A549 (cell line): Measurements from ENCODE around the gene MYO15A. TPM values are rescaled to one million over a fixed set of nuclear protein-coding genes. Genes with fewer than 3 reads are reported as not detected.

Experiments used
- ATAC-seq, 2 experiments: fragments of 200-7000 bp in 1 of 2; fragments of >200 bp in 1 of 2; cut with Nextera tagmentation in 1 of 2; cut with Tn5 transposase in 1 of 2; 3 replicates each; pipeline versions ENCODE4 v1.8.0 to v1.9.1; 2018 to 2020; ENCODE audit warnings: mild to moderate bottlenecking in 1 of 2, moderate library complexity in 1 of 2
- CTCF ChIA-PET: fragments of 300-600 bp; sonication (Branson Sonifier 250); formaldehyde crosslinking; extraction: SDS; loops from one replicate; lab custom pipeline; 2021; ENCODE audit warnings: antibody characterized with exemption, inconsistent platforms; lab: Yijun Ruan, JAX
- POLR2A ChIA-PET: fragments of 350-600 bp; formaldehyde crosslinking; extraction: SDS; loops from one replicate; lab custom pipeline; 2021; ENCODE audit warnings: antibody characterized with exemption, inconsistent platforms; lab: Yijun Ruan, JAX
- DNase-seq, 2 experiments: peaks; one replicate each; pipeline versions ENCODE4 v3.0.0 to v3.0.0-alpha.2; 2011 to 2016; ENCODE audit warnings: low read depth in 1 of 2, low spot score in 1 of 2
- FAIRE-seq: peaks from 2 replicates; lab custom pipeline; 2011; peaks lifted over from hg19 to GRCh38; lab: Jason Lieb, UNC
- H3K27ac ChIP-seq, 2 experiments: fragments of >200 bp; sonication (Bioruptor Twin); formaldehyde crosslinking; 3 replicates each; pipeline ENCODE4 v1.5.1; 2016 to 2017
- H3K4me1 ChIP-seq: fragments of >200 bp; sonication (Bioruptor Twin); formaldehyde crosslinking; 3 replicates; pipeline ENCODE4 v1.6.1; 2016
- H3K4me2 ChIP-seq: fragments of >200 bp; sonication (Bioruptor Twin); formaldehyde crosslinking; 3 replicates; pipeline ENCODE4 v1.6.1; 2016
- H3K4me3 ChIP-seq: fragments of >200 bp; sonication (Bioruptor Twin); formaldehyde crosslinking; 3 replicates; pipeline ENCODE4 v1.5.1; 2016
- H3K9me3 ChIP-seq: fragments of >200 bp; sonication (Bioruptor Twin); formaldehyde crosslinking; 3 replicates; pipeline ENCODE4 v1.6.1; 2016
- BCL3 ChIP-seq: fragments of >200 bp; sonication (Bioruptor Twin); formaldehyde crosslinking; IDR thresholded peaks from 3 replicates; pipeline ENCODE4 v1.6.1; 2016
- CBX8 ChIP-seq: fragments of 200-600 bp; sonication (generic); IDR thresholded peaks from 2 replicates; pipeline ENCODE4 v1.6.1; 2016
- EHMT2 ChIP-seq: fragments of 200-600 bp; sonication (generic); IDR thresholded peaks from 2 replicates; pipeline ENCODE4 v1.6.1; 2016; ENCODE audit warnings: antibody characterized with exemption, low read depth, mild to moderate bottlenecking, moderate library complexity
- ESRRA ChIP-seq: fragments of 150-350 bp; IDR thresholded peaks from 2 replicates; pipeline ENCODE4 v1.6.1; 2014; ENCODE audit warnings: mild to moderate bottlenecking, low read length, borderline replicate concordance
- FOSL2 ChIP-seq, 2 experiments: fragments of 450-650 bp in 1 of 2; fragments of >200 bp in 1 of 2; sonication (Bioruptor Twin) in 1 of 2; formaldehyde crosslinking; IDR thresholded peaks; 2 replicates each; pipeline versions ENCODE4 v1.5.0 to v1.6.1; 2016 to 2020; ENCODE audit warnings: mild to moderate bottlenecking in 1 of 2, moderate library complexity in 1 of 2
- HOXA7 ChIP-seq: fragments of 250-450 bp; sonication (Bioruptor Pico); IDR thresholded peaks from 2 replicates; pipeline ENCODE4 v1.5.0; 2020; ENCODE audit warnings: mild to moderate bottlenecking, moderate library complexity
- HOXB5 ChIP-seq: fragments of 250-450 bp; sonication (Bioruptor Pico); IDR thresholded peaks from 2 replicates; pipeline ENCODE4 v1.5.0; 2020; ENCODE audit warnings: mild to moderate bottlenecking, moderate library complexity
- KDM1A ChIP-seq: fragments of 200-600 bp; sonication (generic); IDR thresholded peaks from 2 replicates; pipeline ENCODE4 v1.6.1; 2016; ENCODE audit warnings: low read depth, mild to moderate bottlenecking
- MAFK ChIP-seq: fragments of 450-650 bp; IDR thresholded peaks from 2 replicates; pipeline ENCODE4 v1.6.1; 2014; ENCODE audit not compliant: partially characterized antibody
- NPAS2 ChIP-seq: fragments of 250-450 bp; sonication (Bioruptor Pico); IDR thresholded peaks from 2 replicates; pipeline ENCODE4 v1.8.0; 2022; ENCODE audit warnings: mild to moderate bottlenecking, moderate library complexity, borderline replicate concordance
- NR3C1 ChIP-seq: fragments of >200 bp; sonication (Bioruptor Twin); formaldehyde crosslinking; IDR thresholded peaks from 3 replicates; pipeline ENCODE4 v1.6.1; 2017
- PHF8 ChIP-seq: fragments of 200-600 bp; sonication (generic); IDR thresholded peaks from 2 replicates; pipeline ENCODE4 v1.6.1; 2016; ENCODE audit warnings: low read depth, mild to moderate bottlenecking, antibody characterized with exemption, moderate library complexity, borderline replicate concordance
- RARB ChIP-seq: fragments of 250-450 bp; sonication (Bioruptor Pico); IDR thresholded peaks from 2 replicates; pipeline ENCODE4 v1.8.0; 2021; ENCODE audit warnings: mild to moderate bottlenecking, moderate library complexity
- RCOR1 ChIP-seq: fragments of 150-350 bp; IDR thresholded peaks from 2 replicates; pipeline ENCODE4 v1.6.1; 2014; ENCODE audit warnings: antibody characterized with exemption, low read length, low read depth
- REST ChIP-seq: fragments of 200-600 bp; sonication (generic); IDR thresholded peaks from 2 replicates; pipeline ENCODE4 v1.6.1; 2016; ENCODE audit warnings: antibody characterized with exemption, mild to moderate bottlenecking, moderate library complexity
- RNF2 ChIP-seq: fragments of 200-600 bp; sonication (generic); IDR thresholded peaks from 2 replicates; pipeline ENCODE4 v1.6.1; 2016; ENCODE audit warnings: low read depth, mild to moderate bottlenecking, antibody characterized with exemption, moderate library complexity, borderline replicate concordance
- TFCP2L1 ChIP-seq: fragments of 250-450 bp; sonication (Bioruptor Pico); IDR thresholded peaks from 2 replicates; pipeline ENCODE4 v1.5.0; 2021; ENCODE audit warnings: mild to moderate bottlenecking
- ZFP36 ChIP-seq: fragments of 450-650 bp; IDR thresholded peaks from 2 replicates; pipeline ENCODE4 v1.6.1; 2014; ENCODE audit warnings: borderline replicate concordance; ENCODE audit not compliant: partially characterized antibody
- ZNF302 ChIP-seq: fragments of 250-450 bp; sonication (Bioruptor Pico); IDR thresholded peaks from 2 replicates; pipeline ENCODE4 v1.9.0; 2021; ENCODE audit warnings: inconsistent platforms, mild to moderate bottlenecking, moderate library complexity
- WGBS: methylation state at CpG from one replicate; pipeline ENCODE4 v1.1.6; 2017; ENCODE audit errors: missing lambda C conversion rate; 5-methylcytosine and 5-hydroxymethylcytosine counted together
- polyA plus RNA-seq, 4 experiments: library from polyadenylated mRNA; depleted of rRNA in 3 of 4; stranded (reverse); fragments of >200 nt; fragmentation: RNase III in 1 of 4; extraction: RNeasy Plus Mini Kit Qiagen cat#74134 plus additional on column Dnase treatment in 1 of 4; gene quantifications; 2 replicates in 3 of 4; 3 replicates in 1 of 4; pipeline ENCODE4 v1.2.3, GENCODE V29; 2011 to 2017
- TF ChIP-seq, protein P1 (sequence below): IDR thresholded peaks from 2 replicates; pipeline ENCODE4 v1.6.1; 2012
- TF ChIP-seq, protein P2 (sequence below): fragments of 250-450 bp; sonication (Bioruptor Pico); IDR thresholded peaks from 2 replicates; pipeline ENCODE4 v1.5.0; 2021; ENCODE audit warnings: mild to moderate bottlenecking, moderate library complexity, borderline replicate concordance

The MYO15A gene
- polyA plus RNA-seq, 2 of the 4 experiments (the other 2 are of a cell fraction), result 0.22 to 0.26 TPM

GRCh38 chr17:18065546-18065945 lies 43.0 kb upstream of the MYO15A start:
- no peak for ATAC-seq
- POLR2A ChIA-PET, result no interaction called here

GRCh38 chr17:18066866-18067265 lies 41.7 kb upstream of the MYO15A start:
- ChIA-PET CTCF (interaction anchor here (0.6 to 1.4 kb wide), 2 partner anchors 9 to 435 kb away, joined by 3 read pairs; no protein-coding TSS in a partner anchor), POLR2A (no interaction called here)
- H3K4me1 ChIP-seq, result peaks cover 5% of the 10 kb centered on the region; the same call in 1 of the 3 replicates
- DNase-seq (no peak), FAIRE-seq (no peak), ATAC-seq (no peak)
- no peaks in the 10 kb centered on the region for H3K9me3 ChIP-seq
- H3K27ac ChIP-seq, result no peak overlapping the region
- 88% methylated on average over 4 of the region's 4 CpGs for WGBS
- H3K4me2 ChIP-seq, result no peak overlapping the region
- TF ChIP-seq CBX8, result no peak
- no peak for TF ChIP-seq FOSL2 (IDR thresholded peaks at IDR 0.05)
- no peak for TF ChIP-seq FOSL2 (CRISPR knock-in tag; IDR thresholded peaks at IDR 0.05)
- TF ChIP-seq RARB (CRISPR knock-in tag), result no peak
- TF ChIP-seq ESRRA, result no peak
- TF ChIP-seq, protein P1, sequence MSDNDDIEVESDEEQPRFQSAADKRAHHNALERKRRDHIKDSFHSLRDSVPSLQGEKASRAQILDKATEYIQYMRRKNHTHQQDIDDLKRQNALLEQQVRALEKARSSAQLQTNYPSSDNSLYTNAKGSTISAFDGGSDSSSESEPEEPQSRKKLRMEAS, result no peak
- no peak for TF ChIP-seq MAFK
- H3K4me3 ChIP-seq, result no peak overlapping the region

More at GRCh38 chr17:18065546-18065945, 43.0 kb upstream of the MYO15A start:
- Histone ChIP-seq H3K4me1 (peaks cover 5% of the 10 kb centered on the region; the same call in 1 of the 3 replicates), H3K4me3 (no peak overlapping the region), H3K4me2 (no peak overlapping the region), H3K9me3 (no peaks in the 10 kb centered on the region), H3K27ac (no peak overlapping the region)
- CTCF ChIA-PET, result interaction anchor here (0.9 kb wide), 1 partner anchor 174 kb away, joined by 3 read pairs; no protein-coding TSS in a partner anchor
- no peak for DNase-seq
- 93% methylated on average over 11 of the region's 11 CpGs for WGBS
- TF ChIP-seq EHMT2 (no peak), RCOR1 (no peak), HOXB5 (CRISPR knock-in tag) (no peak), HOXA7 (CRISPR knock-in tag) (no peak), RNF2 (no peak), NPAS2 (no peak), BCL3 (no peak), TFCP2L1 (CRISPR knock-in tag) (no peak), PHF8 (no peak), KDM1A (no peak), NR3C1 (no peak), ZNF302 (CRISPR knock-in tag) (no peak), ZFP36 (no peak), REST (no peak), CBX8 (no peak)
- TF ChIP-seq, protein P2, sequence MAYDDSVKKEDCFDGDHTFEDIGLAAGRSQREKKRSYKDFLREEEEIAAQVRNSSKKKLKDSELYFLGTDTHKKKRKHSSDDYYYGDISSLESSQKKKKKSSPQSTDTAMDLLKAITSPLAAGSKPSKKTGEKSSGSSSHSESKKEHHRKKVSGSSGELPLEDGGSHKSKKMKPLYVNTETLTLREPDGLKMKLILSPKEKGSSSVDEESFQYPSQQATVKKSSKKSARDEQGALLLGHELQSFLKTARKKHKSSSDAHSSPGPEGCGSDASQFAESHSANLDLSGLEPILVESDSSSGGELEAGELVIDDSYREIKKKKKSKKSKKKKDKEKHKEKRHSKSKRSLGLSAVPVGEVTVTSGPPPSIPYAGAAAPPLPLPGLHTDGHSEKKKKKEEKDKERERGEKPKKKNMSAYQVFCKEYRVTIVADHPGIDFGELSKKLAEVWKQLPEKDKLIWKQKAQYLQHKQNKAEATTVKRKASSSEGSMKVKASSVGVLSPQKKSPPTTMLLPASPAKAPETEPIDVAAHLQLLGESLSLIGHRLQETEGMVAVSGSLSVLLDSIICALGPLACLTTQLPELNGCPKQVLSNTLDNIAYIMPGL, result no peak
- FAIRE-seq, result no peak
